Breast epithelium (tissue), 3 donors: Measurements from ENCODE around the gene ACBD4.

Experiments used
- CTCF ChIP-seq, 3 donors: fragments of 450-650 bp; IDR thresholded peaks; one replicate each; pipeline ENCODE4 v1.5.1; 2016 to 2017; ENCODE audit warnings: antibody characterized with exemption in 3 of 3, mild to moderate bottlenecking in 3 of 3, moderate library complexity in 3 of 3
- POLR2AphosphoS5 ChIP-seq, 3 donors: sonication (generic); formaldehyde crosslinking; IDR thresholded peaks; one replicate each; pipeline ENCODE4 v1.6.1; 2017; ENCODE audit warnings: antibody characterized with exemption in 3 of 3

- TF ChIP-seq CTCF (IDR thresholded peaks at IDR 0.05) = no peak
- no peak for TF ChIP-seq POLR2AphosphoS5 (IDR thresholded peaks at IDR 0.05)
Observed at GRCh38 chr17:45087978-45088377, 47.5 kb upstream of the ACBD4 start.
